Fibroblast of mammary gland (primary cell): Measurements from ENCODE around the gene KIFBP.
"Not testable (repeated sequence)": the region's sequence is repeated elsewhere in the genome, so short reads cannot be mapped to it uniquely, and the experiment has no call there.

Experiments used
- DNase-seq: peaks from one replicate; pipeline ENCODE4 v3.0.0-alpha.2; 2010; ENCODE audit warnings: low read depth
- H3K4me3 ChIP-seq: 2 replicates; pipeline ENCODE4 v1.5.1; 2011; ENCODE audit warnings: low read depth, mild to moderate bottlenecking, low read length, moderate library complexity; ENCODE audit not compliant: control insufficient read depth
- CTCF ChIP-seq: conservative IDR thresholded peaks from 2 replicates; pipeline ENCODE4 v1.5.1; 2011; ENCODE audit warnings: low read depth, low read length, inconsistent platforms; ENCODE audit not compliant: control insufficient read depth, insufficient read depth

The KIFBP gene

GRCh38 chr10:68955832-68956532, 32.6 kb upstream of the KIFBP start, which contains the start of gene DDX21:
Gene DDX21, plus strand, starts transcription at chr10:68956170. Its CDS starts 56 bp downstream, at chr10:68956226.
- peak within 1 kb of the TSS; percentile 99 for H3K4me3 ChIP-seq
- peak; percentile 66 for TF ChIP-seq CTCF

GRCh38 chr10:68957284-68957615, 31.4 kb upstream of the KIFBP start:
- H3K4me3 ChIP-seq, result peak overlapping the region; percentile 99
- DNase-seq, result peak; percentile 5
- no peak for TF ChIP-seq CTCF

More at GRCh38 chr10:68955832-68956532, 32.6 kb upstream of the KIFBP start, which contains the start of gene DDX21:
- peak; percentile 92 for DNase-seq

- H3K4me3 ChIP-seq, result peak overlapping the region; percentile 99
- no peak for TF ChIP-seq CTCF
- peak; percentile 44 for DNase-seq
Measured at GRCh38 chr10:68957654-68958053, 30.9 kb upstream of the KIFBP start.

GRCh38 chr10:68959695-68960527, 28.7 kb upstream of the KIFBP start:
- no peak overlapping the region for H3K4me3 ChIP-seq
- no peak for DNase-seq
- TF ChIP-seq CTCF, result no peak

GRCh38 chr10:68963151-68963550, 25.5 kb upstream of the KIFBP start:
- H3K4me3 ChIP-seq, result no peak overlapping the region
- DNase-seq, result no peak
- no peak for TF ChIP-seq CTCF

- TF ChIP-seq CTCF, result no peak
- H3K4me3 ChIP-seq, result no peak overlapping the region
- no peak for DNase-seq
Measured at GRCh38 chr10:68973975-68974374, 14.6 kb upstream of the KIFBP start.

GRCh38 chr10:68975936-68976473, 12.6 kb upstream of the KIFBP start:
- H3K4me3 ChIP-seq, result not testable (repeated sequence)

GRCh38 chr10:68979738-68980137, 8.9 kb upstream of the KIFBP start:
- H3K4me3 ChIP-seq, DNase-seq: not testable (repeated sequence)

More at GRCh38 chr10:68975936-68976473, 12.6 kb upstream of the KIFBP start:
- DNase-seq, result not testable (repeated sequence)
